ENCODE measurements around the gene PRDM1.

PRDM1 gene

DNA sequence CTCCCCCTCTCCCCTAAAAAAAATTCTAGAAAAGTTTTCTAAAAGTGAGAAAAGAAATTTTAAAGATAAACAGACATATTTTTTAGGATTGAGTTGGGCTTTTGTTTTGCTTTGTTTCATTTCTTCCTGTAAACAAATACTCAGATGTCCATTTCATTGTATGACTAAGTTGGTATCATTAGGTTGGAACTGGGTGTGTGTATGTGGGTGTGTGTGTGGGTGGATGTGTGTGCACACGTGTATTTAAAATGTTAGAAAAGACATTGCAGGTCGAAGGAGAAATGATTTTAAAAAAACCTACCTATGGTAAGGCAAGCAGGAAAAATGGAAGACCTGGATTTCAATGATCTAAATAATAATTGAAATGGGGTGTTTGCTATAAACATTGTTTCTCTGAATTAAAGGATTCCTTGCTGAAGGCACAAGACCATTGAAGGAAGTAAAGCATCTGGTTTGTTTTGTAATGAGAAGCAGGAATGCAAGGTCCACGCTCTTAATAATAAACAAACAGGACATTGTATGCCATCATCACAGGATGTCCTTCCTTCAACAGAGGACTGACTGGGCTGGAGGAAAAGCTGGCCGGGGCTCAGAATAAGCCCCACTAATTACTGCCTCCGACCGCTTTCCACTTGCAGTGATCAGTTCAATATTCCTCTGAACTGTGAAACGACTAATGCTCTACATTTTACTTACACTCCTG, 996 bp upstream of the PRDM1 start:
- TF ChIP-seq, protein P1, sequence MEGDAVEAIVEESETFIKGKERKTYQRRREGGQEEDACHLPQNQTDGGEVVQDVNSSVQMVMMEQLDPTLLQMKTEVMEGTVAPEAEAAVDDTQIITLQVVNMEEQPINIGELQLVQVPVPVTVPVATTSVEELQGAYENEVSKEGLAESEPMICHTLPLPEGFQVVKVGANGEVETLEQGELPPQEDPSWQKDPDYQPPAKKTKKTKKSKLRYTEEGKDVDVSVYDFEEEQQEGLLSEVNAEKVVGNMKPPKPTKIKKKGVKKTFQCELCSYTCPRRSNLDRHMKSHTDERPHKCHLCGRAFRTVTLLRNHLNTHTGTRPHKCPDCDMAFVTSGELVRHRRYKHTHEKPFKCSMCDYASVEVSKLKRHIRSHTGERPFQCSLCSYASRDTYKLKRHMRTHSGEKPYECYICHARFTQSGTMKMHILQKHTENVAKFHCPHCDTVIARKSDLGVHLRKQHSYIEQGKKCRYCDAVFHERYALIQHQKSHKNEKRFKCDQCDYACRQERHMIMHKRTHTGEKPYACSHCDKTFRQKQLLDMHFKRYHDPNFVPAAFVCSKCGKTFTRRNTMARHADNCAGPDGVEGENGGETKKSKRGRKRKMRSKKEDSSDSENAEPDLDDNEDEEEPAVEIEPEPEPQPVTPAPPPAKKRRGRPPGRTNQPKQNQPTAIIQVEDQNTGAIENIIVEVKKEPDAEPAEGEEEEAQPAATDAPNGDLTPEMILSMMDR (conservative IDR thresholded peaks at IDR 0.05; ENCODE audit: low read depth, low read length) = no peak
- DNase-seq (ENCODE audit: low read depth) = peak; percentile 58
- peak overlapping the region; percentile 61 for H3K4me3 ChIP-seq (ENCODE audit: low read depth, low read length)

DNA sequence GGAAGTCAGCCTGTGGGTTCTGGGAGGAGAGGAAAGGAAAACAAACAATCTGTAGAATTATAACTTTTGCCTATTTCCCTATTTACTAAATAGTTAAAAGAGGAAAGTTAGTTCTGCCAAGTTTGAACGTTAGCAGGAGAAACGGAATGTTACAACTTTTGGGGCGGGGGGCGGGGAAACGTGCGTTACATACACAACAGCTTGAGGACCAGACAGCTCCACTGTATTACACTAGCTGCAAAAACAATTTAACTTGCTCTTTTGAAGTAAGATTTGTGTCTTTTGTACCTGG, 498 bp upstream of the PRDM1 start:
- peak overlapping the region; percentile 61 for H3K4me3 ChIP-seq (ENCODE audit: low read depth, low read length)
- no peak for DNase-seq (ENCODE audit: low read depth)
- TF ChIP-seq, protein P1 (conservative IDR thresholded peaks at IDR 0.05; ENCODE audit: low read depth, low read length) = no peak

- TF ChIP-seq, protein P1 (conservative IDR thresholded peaks at IDR 0.05; ENCODE audit: low read depth, low read length) = no peak
- DNase-seq (ENCODE audit: low read depth) = no peak
- no peak overlapping the region for H3K4me3 ChIP-seq (ENCODE audit: low read depth, low read length)
These were observed 659 bp downstream of the PRDM1 start for GRCh38 chr6:106086814-106087175.

- peak; percentile 76 for DNase-seq (ENCODE audit: low read depth)
- TF ChIP-seq, protein P1 (conservative IDR thresholded peaks at IDR 0.05; ENCODE audit: low read depth, low read length) = no peak
- H3K4me3 ChIP-seq (ENCODE audit: low read depth, low read length) = peak overlapping the region; percentile 36
These were observed 1.6 kb downstream of the PRDM1 start for GRCh38 chr6:106087548-106088325.

DNA sequence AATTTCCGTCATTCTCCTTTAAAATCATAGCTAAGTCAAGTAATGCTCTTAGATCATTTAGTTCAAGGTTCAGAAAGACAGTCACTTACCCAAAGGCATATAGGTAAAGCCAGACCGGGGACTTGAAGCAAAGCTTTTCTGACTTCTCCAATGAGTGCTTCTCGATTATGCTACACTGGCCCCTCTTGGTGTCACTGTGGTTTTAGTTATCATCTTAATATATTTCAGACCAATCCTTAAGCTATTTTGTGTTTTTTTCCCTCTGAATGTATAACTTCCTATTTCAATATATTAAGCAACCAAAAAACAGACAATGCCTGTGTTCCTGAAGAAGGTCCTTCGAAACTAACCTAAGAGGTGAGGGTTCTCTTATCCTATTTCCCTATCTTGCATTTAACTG, 3.9 kb downstream of the PRDM1 start:
- H3K4me3 ChIP-seq (ENCODE audit: low read depth, low read length) = no peak overlapping the region
- TF ChIP-seq, protein P1 (conservative IDR thresholded peaks at IDR 0.05; ENCODE audit: low read depth, low read length) = peak; percentile 50
- peak; percentile 73 for DNase-seq (ENCODE audit: low read depth)

GRCh38 chr6:106092279-106092678, 6.1 kb downstream of the PRDM1 start:
- TF ChIP-seq, protein P1 (conservative IDR thresholded peaks at IDR 0.05; ENCODE audit: low read depth, low read length) = no peak
- no peak overlapping the region for H3K4me3 ChIP-seq (ENCODE audit: low read depth, low read length)
- DNase-seq (ENCODE audit: low read depth) = no peak
